H9 (cell line): ENCODE data around the gene IL6R. TPM values are rescaled to one million over a fixed set of nuclear protein-coding genes. Genes with fewer than 3 reads are reported as not detected.

Source experiments
- DNase-seq: peaks from one replicate; pipeline ENCODE4 v3.0.0-alpha.2; 2017
- H2AFZ ChIP-seq: one replicate; pipeline ENCODE4 v1.6.1; 2013; ENCODE audit warnings: mild to moderate bottlenecking, low read length, control low read depth, moderate library complexity
- H2AK5ac ChIP-seq: 2 replicates; pipeline ENCODE4 v1.6.1; 2013; ENCODE audit warnings: low read length, control low read depth, mixed read lengths; ENCODE audit not compliant: insufficient read length
- H2BK120ac ChIP-seq: one replicate; pipeline ENCODE4 v1.6.1; 2013; ENCODE audit warnings: low read depth, mild to moderate bottlenecking, low read length, control low read depth, inconsistent platforms; ENCODE audit not compliant: poor library complexity, severe bottlenecking
- H2BK12ac ChIP-seq: 2 replicates; pipeline ENCODE4 v1.6.1; 2013; ENCODE audit warnings: low read length, control low read depth, mixed read lengths, low read depth; ENCODE audit not compliant: insufficient read length
- H2BK15ac ChIP-seq: 2 replicates; pipeline ENCODE4 v1.6.1; 2013; ENCODE audit warnings: low read depth, low read length, control low read depth
- H2BK20ac ChIP-seq: one replicate; pipeline ENCODE4 v1.6.1; 2013; ENCODE audit warnings: low read depth, mild to moderate bottlenecking, low read length, control low read depth, inconsistent platforms; ENCODE audit not compliant: poor library complexity, severe bottlenecking
- H2BK5ac ChIP-seq: 2 replicates; pipeline ENCODE4 v1.6.1; 2013; ENCODE audit warnings: low read length, control low read depth, mixed read lengths; ENCODE audit not compliant: insufficient read length
- H3K14ac ChIP-seq: 2 replicates; pipeline ENCODE4 v1.6.1; 2013; ENCODE audit warnings: low read length, control low read depth; ENCODE audit not compliant: insufficient read depth
- H3K18ac ChIP-seq: 2 replicates; pipeline ENCODE4 v1.6.1; 2013; ENCODE audit warnings: low read depth, mild to moderate bottlenecking, mixed read lengths, low read length, control low read depth; ENCODE audit not compliant: insufficient read length
- H3K23ac ChIP-seq: 2 replicates; pipeline ENCODE4 v1.6.1; 2013; ENCODE audit warnings: low read length, control low read depth, mixed read lengths, low read depth; ENCODE audit not compliant: insufficient read length
- H3K23me2 ChIP-seq: 2 replicates; pipeline ENCODE4 v1.6.1; 2013; ENCODE audit warnings: low read depth, mild to moderate bottlenecking, mixed read lengths, low read length, control low read depth; ENCODE audit not compliant: insufficient read length, poor library complexity, severe bottlenecking
- H3K27ac ChIP-seq: 2 replicates; pipeline ENCODE4 v1.5.1; 2013; ENCODE audit warnings: low read length, control low read depth, mixed read lengths, low read depth; ENCODE audit not compliant: insufficient read length
- H3K27me3 ChIP-seq: 2 replicates; pipeline ENCODE4 v1.6.1; 2013; ENCODE audit warnings: low read length, control low read depth, inconsistent platforms; ENCODE audit not compliant: insufficient read depth
- H3K4ac ChIP-seq: 2 replicates; pipeline ENCODE4 v1.6.1; 2013; ENCODE audit warnings: low read depth, mild to moderate bottlenecking, control low read depth, inconsistent platforms, low read length, moderate library complexity
- H3K4me1 ChIP-seq: 2 replicates; pipeline ENCODE4 v1.6.1; 2013; ENCODE audit warnings: low read length, control low read depth, inconsistent platforms; ENCODE audit not compliant: insufficient read depth
- H3K4me2 ChIP-seq: 2 replicates; pipeline ENCODE4 v1.6.1; 2013; ENCODE audit warnings: low read length, control low read depth, mixed read lengths; ENCODE audit not compliant: insufficient read length, insufficient read depth
- H3K56ac ChIP-seq: 2 replicates; pipeline ENCODE4 v1.6.1; 2013; ENCODE audit warnings: low read depth, mild to moderate bottlenecking, mixed read lengths, low read length, control low read depth; ENCODE audit not compliant: insufficient read length
- H3K79me1 ChIP-seq: 2 replicates; pipeline ENCODE4 v1.6.1; 2013; ENCODE audit warnings: low read depth, mild to moderate bottlenecking, moderate library complexity, low read length, control low read depth, inconsistent platforms; ENCODE audit not compliant: insufficient read depth, poor library complexity, severe bottlenecking
- H3K79me2 ChIP-seq: 2 replicates; pipeline ENCODE4 v1.6.1; 2013; ENCODE audit warnings: low read length, control low read depth, inconsistent platforms; ENCODE audit not compliant: insufficient read depth
- H3K9ac ChIP-seq: 2 replicates; pipeline ENCODE4 v1.6.1; 2013; ENCODE audit warnings: low read length, control low read depth, mixed read lengths; ENCODE audit not compliant: insufficient read length; ENCODE audit errors: extremely low read depth
- H3K9me3 ChIP-seq: one replicate; pipeline ENCODE4 v1.6.1; 2013; ENCODE audit warnings: low read depth, low read length, inconsistent platforms; ENCODE audit not compliant: control insufficient read depth
- H3T11ph ChIP-seq: one replicate; pipeline ENCODE4 v1.6.1; 2013; ENCODE audit warnings: mild to moderate bottlenecking, low read length, control low read depth, inconsistent platforms
- H4K20me1 ChIP-seq: one replicate; pipeline ENCODE4 v1.6.1; 2013; ENCODE audit not compliant: control insufficient read depth, insufficient read length, insufficient read depth
- H4K5ac ChIP-seq: 2 replicates; pipeline ENCODE4 v1.6.1; 2013; ENCODE audit warnings: low read depth, mild to moderate bottlenecking, mixed read lengths, low read length, control low read depth; ENCODE audit not compliant: insufficient read length
- H4K8ac ChIP-seq: replicated peaks from 2 replicates; pipeline ENCODE4 v1.6.1; 2013; ENCODE audit warnings: low read length, control low read depth, mixed read lengths, low read depth; ENCODE audit not compliant: insufficient read length
- H4K91ac ChIP-seq: 2 replicates; pipeline ENCODE4 v1.6.1; 2013; ENCODE audit warnings: low read depth, mild to moderate bottlenecking, moderate library complexity, mixed read lengths, low read length, control low read depth; ENCODE audit not compliant: insufficient read length
- H3K27ac Mint-ChIP-seq, 3 experiments: 2 replicates in 2 of 3; 3 replicates in 1 of 3; pipeline ENCODE4 v1.8.0; 2020 to 2021; ENCODE audit warnings: mixed read lengths in 3 of 3, mild to moderate bottlenecking in 1 of 3, moderate library complexity in 1 of 3
- H3K27me3 Mint-ChIP-seq: 2 replicates; pipeline ENCODE4 v1.8.0; 2021; ENCODE audit warnings: low read depth, mild to moderate bottlenecking, moderate library complexity, mixed read lengths
- H3K36me3 Mint-ChIP-seq, 3 experiments: 2 replicates in 2 of 3; 3 replicates in 1 of 3; pipeline ENCODE4 v1.8.0; 2020 to 2021; ENCODE audit warnings: low read depth in 3 of 3, mixed read lengths in 3 of 3; ENCODE audit not compliant: insufficient read depth in 1 of 3
- H3K4me1 Mint-ChIP-seq, 2 experiments: 2 replicates each; pipeline ENCODE4 v1.8.0; 2020; ENCODE audit warnings: mixed read lengths in 2 of 2
- H3K4me3 Mint-ChIP-seq, 2 experiments: 2 replicates in 1 of 2; 3 replicates in 1 of 2; pipeline ENCODE4 v1.8.0; 2020 to 2021; ENCODE audit warnings: mild to moderate bottlenecking in 2 of 2, mixed read lengths in 2 of 2, moderate library complexity in 1 of 2
- H3K9me3 Mint-ChIP-seq, 2 experiments: 2 replicates in 1 of 2; 3 replicates in 1 of 2; pipeline ENCODE4 v1.8.0; 2020; ENCODE audit warnings: mild to moderate bottlenecking in 2 of 2, mixed read lengths in 2 of 2, moderate library complexity in 1 of 2
- CTCF ChIP-seq: fragments of 200-600 bp; sonication (generic); conservative IDR thresholded peaks from 3 replicates; pipeline ENCODE4 v1.8.0; 2021; ENCODE audit warnings: antibody characterized with exemption, mild to moderate bottlenecking
- WGBS: extraction: QIAGEN DNeasy Blood & Tissue Kit; methylation state at CpG from one replicate; pipeline ENCODE4 v1.1.7; 2013; ENCODE audit warnings: missing lambda C conversion rate, low lambda C conversion rate, mixed read lengths; ENCODE audit not compliant: insufficient read length; ENCODE audit errors: extremely low coverage; 5-methylcytosine and 5-hydroxymethylcytosine counted together
- total RNA-seq: library from RNA; stranded (reverse); gene quantifications from 2 replicates; pipeline ENCODE4 v1.2.1, GENCODE V29; 2021

IL6R gene
- total RNA-seq, 1 experiment from 2014 or later: 1.7 TPM

- no peaks in the 10 kb centered on the region for H3K79me2 ChIP-seq
- Mint-ChIP-seq H3K4me1 (peaks cover 28 to 29% of the 10 kb centered on the region in 2 experiments), H3K36me3 (no peaks in the 10 kb centered on the region), H3K27me3 (no peaks in the 10 kb centered on the region), H3K9me3 (no peaks in the 10 kb centered on the region; a peak in 1 of 5 replicates), H3K4me3 (no peak overlapping the region), H3K27ac (peak overlapping the region in 1 of 3 experiments; percentile 88; a peak in 1 of 7 replicates)
- no peak overlapping the region for H2BK120ac ChIP-seq
- no peak for TF ChIP-seq CTCF
- no peaks in the 10 kb centered on the region for H4K20me1 ChIP-seq
- H3T11ph ChIP-seq: no peak overlapping the region
- H4K8ac ChIP-seq: no peak overlapping the region
- no CpG with 5 or more reads among the region's 13 CpGs for WGBS
- no peak overlapping the region for H4K91ac ChIP-seq
- no peak overlapping the region for H3K9ac ChIP-seq
- no peak overlapping the region for H2BK20ac ChIP-seq
- H3K9me3 ChIP-seq: no peaks in the 10 kb centered on the region
- no peak overlapping the region for H2BK12ac ChIP-seq
- H3K23me2 ChIP-seq: no peaks in the 10 kb centered on the region
- H3K79me1 ChIP-seq: no peaks in the 10 kb centered on the region
- no peak overlapping the region for H3K56ac ChIP-seq
- no peak overlapping the region for H2BK5ac ChIP-seq
- no peak overlapping the region for H3K4me2 ChIP-seq
- H3K27ac ChIP-seq: no peak overlapping the region
- DNase-seq: no peak
- H3K18ac ChIP-seq: no peak overlapping the region
- no peaks in the 10 kb centered on the region for H3K4me1 ChIP-seq
- peak overlapping the region; percentile 58; the same call in 1 of the 2 replicates for H3K14ac ChIP-seq
- H4K5ac ChIP-seq: no peak overlapping the region
- no peak overlapping the region for H2AFZ ChIP-seq
- H3K4ac ChIP-seq: no peak overlapping the region
- H2BK15ac ChIP-seq: no peak overlapping the region
- no peak overlapping the region for H3K23ac ChIP-seq
- no peaks in the 10 kb centered on the region for H3K27me3 ChIP-seq
- no peak overlapping the region for H2AK5ac ChIP-seq
Observed at GRCh38 chr1:154419620-154420571, 14.8 kb downstream of the IL6R start.
